ENCODE data around the gene RCBTB2. TPM values are rescaled to one million over a fixed set of nuclear protein-coding genes. Genes with fewer than 3 reads are reported as not detected.

The RCBTB2 gene
- total and polyA plus RNA-seq, 2 donors (not counting 3 experiments of a cell fraction or from before 2014, with no cell fraction given): 10.7 to 12.6 TPM

GRCh38 chr13:48551329-48551728 lies 18.4 kb upstream of the RCBTB2 start:
- Histone ChIP-seq H2AFZ (ENCODE audit: low read depth, low read length) (no peak overlapping the region), H3K36me3 (ENCODE audit: control insufficient read depth in 2 of 2, extremely low read depth in 1 of 2, insufficient read depth in 2 of 2, low read length in 2 of 2) (no peaks in the 10 kb centered on the region), H3K9ac (replicated peaks; ENCODE audit: extremely low read depth, insufficient read depth, low read length) (no peak overlapping the region), H3K27ac (ENCODE audit: insufficient read depth, low read depth, low read length) (no peak overlapping the region), H3K27me3 (ENCODE audit: control insufficient read depth in 2 of 2, insufficient read depth in 2 of 2, low read length in 2 of 2) (no peaks in the 10 kb centered on the region), H4K20me1 (replicated peaks; ENCODE audit: control insufficient read depth, extremely low read depth, insufficient read depth, low read length) (no peaks in the 10 kb centered on the region), H3K4me3 (replicated peaks in 1 of 3; ENCODE audit: insufficient read depth in 1 of 3, low read depth in 1 of 3, low read length in 3 of 3) (no peak overlapping the region), H3K4me1 (ENCODE audit: control insufficient read depth, extremely low read depth, insufficient read depth, low read length) (no peaks in the 10 kb centered on the region), H3K79me2 (ENCODE audit: control insufficient read depth, insufficient read depth, low read length) (no peaks in the 10 kb centered on the region), H3K4me2 (ENCODE audit: insufficient read depth, low read length) (no peak overlapping the region), H3K9me1 (replicated peaks; ENCODE audit: control insufficient read depth, extremely low read depth, insufficient read depth, low read length) (no peaks in the 10 kb centered on the region), H3K9me3 (replicated peaks; ENCODE audit: control insufficient read depth, insufficient read depth, low read length) (no peaks in the 10 kb centered on the region)
- TF ChIP-seq POLR2A (IDR thresholded peaks at IDR 0.05; ENCODE audit: low read depth, low read length) (no peak), JUN (IDR thresholded peaks at IDR 0.05; ENCODE audit: borderline replicate concordance, insufficient read depth, insufficient read length, low read depth) (no peak), CTCF (IDR thresholded peaks at IDR 0.05; ENCODE audit: extremely low read depth in 1 of 2, insufficient read depth in 1 of 2, low read depth in 1 of 2, low read length in 2 of 2) (no peak), MYC (IDR thresholded peaks at IDR 0.05; ENCODE audit: low read depth, low read length) (no peak), GATA2 (IDR thresholded peaks at IDR 0.05; ENCODE audit: insufficient read depth, insufficient read length, low read depth, low read length) (no peak), EZH2 (IDR thresholded peaks at IDR 0.05; ENCODE audit: borderline replicate concordance, low read depth, low read length, severe bottlenecking) (no peak), MAX (IDR thresholded peaks at IDR 0.05; ENCODE audit: insufficient read depth, insufficient read length) (no peak), FOS (IDR thresholded peaks at IDR 0.05; ENCODE audit: borderline replicate concordance, insufficient read depth, low read length) (no peak), POLR2AphosphoS5 (IDR thresholded peaks at IDR 0.05; ENCODE audit: insufficient read depth, low read depth, low read length) (no peak)
- intact Hi-C loops (cut with micrococcal nuclease): no loop called here
- ChIA-PET POLR2A (no interaction called here), CTCF (no interaction called here)
- DNase-seq (ENCODE audit: low read depth, low spot score) (no peak), FAIRE-seq (no peak)
- BruUV-seq (replicated peaks): no TSS peak
- dilution Hi-C loops (cut with MboI; ENCODE audit: extremely low pct_ligation_motif_present, low sequenced_read_pairs): no loop called here

All from endothelial cell of umbilical vein (primary cell).